ENCODE data around the gene GPR34.

DNA sequence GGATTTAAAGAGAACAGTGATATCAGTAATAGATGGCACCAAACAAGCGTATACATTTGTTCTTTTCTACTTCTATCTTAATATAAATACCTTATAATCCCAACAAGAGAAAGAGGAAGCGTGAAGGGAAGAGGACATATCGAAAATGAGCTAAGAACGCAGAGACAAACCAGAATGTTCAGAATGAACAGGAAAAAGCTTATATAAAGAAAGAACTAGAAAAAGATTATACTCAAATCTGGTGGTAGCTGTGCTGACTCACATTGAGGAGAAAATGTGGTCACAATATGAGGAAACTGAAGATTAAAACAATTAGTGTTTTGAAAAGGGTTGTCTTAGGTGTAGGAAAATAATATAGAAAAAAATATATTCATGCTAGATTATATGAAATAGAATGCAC, 2.0 kb upstream of the GPR34 start:
- TF ChIP-seq SMC3 (IDR thresholded peaks at IDR 0.05; ENCODE audit: low read depth, low read length) (no peak), POLR2A (IDR thresholded peaks at IDR 0.05; ENCODE audit: low read depth, low read length) (no peak), MXI1 (IDR thresholded peaks at IDR 0.05; ENCODE audit: borderline replicate concordance, low read depth, low read length) (no peak), MAZ (IDR thresholded peaks at IDR 0.05; ENCODE audit: borderline replicate concordance, low read depth, low read length) (no peak), BHLHE40 (IDR thresholded peaks at IDR 0.05; ENCODE audit: low read depth, low read length) (no peak)
- TF ChIP-seq, protein P1, sequence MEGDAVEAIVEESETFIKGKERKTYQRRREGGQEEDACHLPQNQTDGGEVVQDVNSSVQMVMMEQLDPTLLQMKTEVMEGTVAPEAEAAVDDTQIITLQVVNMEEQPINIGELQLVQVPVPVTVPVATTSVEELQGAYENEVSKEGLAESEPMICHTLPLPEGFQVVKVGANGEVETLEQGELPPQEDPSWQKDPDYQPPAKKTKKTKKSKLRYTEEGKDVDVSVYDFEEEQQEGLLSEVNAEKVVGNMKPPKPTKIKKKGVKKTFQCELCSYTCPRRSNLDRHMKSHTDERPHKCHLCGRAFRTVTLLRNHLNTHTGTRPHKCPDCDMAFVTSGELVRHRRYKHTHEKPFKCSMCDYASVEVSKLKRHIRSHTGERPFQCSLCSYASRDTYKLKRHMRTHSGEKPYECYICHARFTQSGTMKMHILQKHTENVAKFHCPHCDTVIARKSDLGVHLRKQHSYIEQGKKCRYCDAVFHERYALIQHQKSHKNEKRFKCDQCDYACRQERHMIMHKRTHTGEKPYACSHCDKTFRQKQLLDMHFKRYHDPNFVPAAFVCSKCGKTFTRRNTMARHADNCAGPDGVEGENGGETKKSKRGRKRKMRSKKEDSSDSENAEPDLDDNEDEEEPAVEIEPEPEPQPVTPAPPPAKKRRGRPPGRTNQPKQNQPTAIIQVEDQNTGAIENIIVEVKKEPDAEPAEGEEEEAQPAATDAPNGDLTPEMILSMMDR (conservative IDR thresholded peaks at IDR 0.05; ENCODE audit: low read depth, low read length), result no peak
